ENCODE results near the gene LDB1.

Gene LDB1

DNA sequence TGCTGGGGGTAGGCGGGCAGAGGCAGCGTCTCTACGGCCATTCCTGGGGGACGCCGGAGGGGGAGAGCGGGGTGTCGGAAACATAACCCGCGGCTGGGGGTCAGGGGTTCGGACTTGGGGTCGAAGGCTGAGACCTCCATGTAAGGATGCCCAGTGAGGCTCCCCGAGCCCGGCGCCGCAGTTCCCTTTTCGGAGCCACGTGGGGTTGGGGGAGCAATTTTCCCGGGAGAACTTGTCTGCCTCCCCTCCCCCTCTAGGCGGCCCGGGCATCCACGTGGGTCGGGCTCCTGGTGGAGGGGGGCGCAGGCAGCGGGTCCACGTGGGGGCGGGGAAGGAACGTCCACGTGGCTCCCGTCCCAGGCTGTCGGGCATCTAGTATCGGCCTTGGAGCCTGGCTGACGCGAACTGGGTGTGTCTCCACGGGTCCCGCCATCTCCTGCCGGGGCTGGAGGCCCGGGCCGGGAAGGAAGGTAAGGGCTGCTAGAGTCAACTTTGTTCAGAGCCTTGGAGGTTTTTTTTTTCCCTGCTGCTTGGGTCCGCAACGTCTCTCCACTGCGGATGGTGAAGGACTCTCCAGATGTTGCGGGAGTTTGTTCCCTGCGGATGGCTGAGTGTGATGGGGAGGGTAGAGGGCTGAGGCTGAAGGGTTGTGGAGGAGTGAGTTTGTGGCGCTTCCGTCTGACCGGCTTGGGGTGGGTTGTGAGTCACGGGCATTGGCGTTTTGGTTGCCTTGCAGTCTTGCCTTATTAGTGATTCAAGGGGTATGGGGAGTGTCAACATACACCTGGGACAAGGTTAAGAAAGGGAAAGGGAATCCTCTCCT, 13.4 kb upstream of the LDB1 start:
- TF ChIP-seq, protein P1, sequence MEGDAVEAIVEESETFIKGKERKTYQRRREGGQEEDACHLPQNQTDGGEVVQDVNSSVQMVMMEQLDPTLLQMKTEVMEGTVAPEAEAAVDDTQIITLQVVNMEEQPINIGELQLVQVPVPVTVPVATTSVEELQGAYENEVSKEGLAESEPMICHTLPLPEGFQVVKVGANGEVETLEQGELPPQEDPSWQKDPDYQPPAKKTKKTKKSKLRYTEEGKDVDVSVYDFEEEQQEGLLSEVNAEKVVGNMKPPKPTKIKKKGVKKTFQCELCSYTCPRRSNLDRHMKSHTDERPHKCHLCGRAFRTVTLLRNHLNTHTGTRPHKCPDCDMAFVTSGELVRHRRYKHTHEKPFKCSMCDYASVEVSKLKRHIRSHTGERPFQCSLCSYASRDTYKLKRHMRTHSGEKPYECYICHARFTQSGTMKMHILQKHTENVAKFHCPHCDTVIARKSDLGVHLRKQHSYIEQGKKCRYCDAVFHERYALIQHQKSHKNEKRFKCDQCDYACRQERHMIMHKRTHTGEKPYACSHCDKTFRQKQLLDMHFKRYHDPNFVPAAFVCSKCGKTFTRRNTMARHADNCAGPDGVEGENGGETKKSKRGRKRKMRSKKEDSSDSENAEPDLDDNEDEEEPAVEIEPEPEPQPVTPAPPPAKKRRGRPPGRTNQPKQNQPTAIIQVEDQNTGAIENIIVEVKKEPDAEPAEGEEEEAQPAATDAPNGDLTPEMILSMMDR (conservative IDR thresholded peaks at IDR 0.05): no peak
- TF ChIP-seq ZFX (IDR thresholded peaks at IDR 0.05): no peak
- peak overlapping the region; percentile 97 for H3K27ac ChIP-seq

DNA sequence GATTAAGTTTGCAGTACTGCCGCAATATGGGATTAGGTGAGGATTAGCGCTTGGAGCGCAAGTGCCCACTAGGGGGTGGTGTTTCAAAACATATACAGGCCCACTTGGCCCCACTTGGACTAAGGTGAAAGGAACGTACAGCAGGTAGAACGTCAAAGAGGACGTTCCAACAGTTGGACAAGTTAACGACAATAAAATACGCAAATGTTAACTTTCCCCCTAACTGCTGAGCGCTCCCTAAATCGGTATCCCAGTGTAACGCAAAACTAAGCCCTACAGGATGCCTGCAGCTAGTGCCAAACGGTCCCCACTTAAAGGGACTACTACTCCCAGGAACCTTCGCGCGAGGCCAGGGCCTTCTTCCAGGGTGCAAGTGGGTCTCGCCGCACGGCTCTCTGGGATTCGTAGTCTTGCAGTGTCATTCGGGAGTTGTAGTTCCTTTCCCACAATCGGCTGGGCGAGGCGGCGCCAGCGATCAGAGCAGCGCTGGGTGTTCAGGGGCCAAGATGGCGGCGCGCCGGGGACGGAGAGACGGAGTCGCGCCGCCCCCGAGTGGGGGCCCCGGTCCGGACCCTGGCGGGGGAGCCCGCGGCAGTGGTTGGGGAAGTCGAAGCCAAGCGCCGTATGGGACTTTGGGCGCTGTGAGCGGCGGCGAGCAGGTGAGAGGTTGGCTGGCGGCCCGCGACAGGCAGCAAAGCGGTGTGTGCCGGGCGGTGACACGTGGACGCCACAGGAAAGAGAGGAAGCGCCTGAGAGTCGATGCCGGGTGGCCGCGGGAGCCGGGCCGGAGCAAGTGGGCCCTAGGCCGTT, 12.6 kb upstream of the LDB1 start, which contains the start of gene PPRC1:
TSS of gene PPRC1 (plus strand) at position 478 of the 810 bp plus-strand sequence. CDS start at position 507, 29 bp downstream.
- peak within 1 kb of the TSS; percentile 97 for H3K27ac ChIP-seq
- TF ChIP-seq ZFX (IDR thresholded peaks at IDR 0.05): peak; percentile 54; the same call in 1 of the 2 replicates
- TF ChIP-seq, protein P1 (conservative IDR thresholded peaks at IDR 0.05): peak; percentile 98

DNA sequence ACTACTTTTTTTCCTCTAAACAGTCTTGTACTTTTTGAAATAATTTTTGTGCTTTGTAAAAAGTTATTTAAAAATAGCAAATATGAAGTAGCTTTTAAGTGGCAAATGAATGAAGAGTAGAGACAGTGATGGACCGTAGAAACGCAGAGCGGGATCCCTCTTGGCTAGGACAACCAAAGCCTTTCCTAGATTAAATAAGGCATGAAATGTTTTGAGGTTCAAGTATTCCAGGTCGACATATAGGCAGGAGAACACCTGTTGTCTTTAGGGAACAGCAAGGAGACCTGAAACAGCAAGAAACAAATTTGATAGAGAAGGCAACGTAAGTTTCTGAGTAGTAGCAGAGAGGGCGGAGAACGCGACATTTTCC, 12.0 kb upstream of the LDB1 start:
- TF ChIP-seq ZFX (IDR thresholded peaks at IDR 0.05): no peak
- TF ChIP-seq, protein P1 (conservative IDR thresholded peaks at IDR 0.05): no peak
- H3K27ac ChIP-seq: peak overlapping the region; percentile 97

DNA sequence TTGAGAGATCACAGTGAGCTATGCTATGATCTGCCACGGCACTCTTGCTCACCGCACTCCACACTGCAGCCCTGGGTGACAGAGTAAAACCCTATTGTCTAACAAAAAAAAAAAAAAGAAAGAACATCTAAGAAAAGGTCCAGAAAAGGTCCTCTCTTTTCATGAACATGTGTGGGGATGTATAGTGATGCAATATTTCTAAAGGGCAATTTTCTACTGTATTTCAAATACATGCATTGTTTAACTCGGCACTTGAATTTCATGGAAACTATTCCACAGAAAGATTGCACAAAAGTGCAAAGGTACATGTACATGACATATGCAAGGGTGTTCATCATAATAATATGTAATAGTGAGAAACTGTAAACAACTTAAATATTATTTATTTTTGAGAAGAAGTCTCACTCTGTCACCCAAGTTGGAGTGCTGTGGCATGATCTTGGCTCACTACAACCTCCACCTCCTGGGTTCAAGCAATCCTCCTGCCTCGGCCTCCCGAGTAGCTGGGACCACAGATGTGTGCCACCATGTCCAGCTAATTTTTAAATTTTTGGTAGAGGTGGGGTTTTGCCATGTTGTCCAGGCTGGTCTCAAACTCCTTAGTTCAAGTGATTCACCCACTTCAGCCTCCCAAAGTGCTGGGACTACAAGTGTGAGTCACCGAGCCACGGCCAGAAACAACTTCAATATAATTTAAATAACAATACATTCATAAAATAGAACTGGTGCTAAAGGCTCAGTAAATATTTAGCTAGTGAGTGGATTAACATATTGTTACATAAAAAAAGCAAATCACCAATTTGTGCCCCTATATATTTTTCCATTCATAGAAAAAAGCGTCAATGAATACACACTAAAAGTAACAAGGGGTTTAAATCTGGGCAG, 11.4 kb upstream of the LDB1 start:
- no peak overlapping the region for H3K27ac ChIP-seq
- no peak for TF ChIP-seq ZFX (IDR thresholded peaks at IDR 0.05)
- TF ChIP-seq, protein P1 (conservative IDR thresholded peaks at IDR 0.05): no peak

DNA sequence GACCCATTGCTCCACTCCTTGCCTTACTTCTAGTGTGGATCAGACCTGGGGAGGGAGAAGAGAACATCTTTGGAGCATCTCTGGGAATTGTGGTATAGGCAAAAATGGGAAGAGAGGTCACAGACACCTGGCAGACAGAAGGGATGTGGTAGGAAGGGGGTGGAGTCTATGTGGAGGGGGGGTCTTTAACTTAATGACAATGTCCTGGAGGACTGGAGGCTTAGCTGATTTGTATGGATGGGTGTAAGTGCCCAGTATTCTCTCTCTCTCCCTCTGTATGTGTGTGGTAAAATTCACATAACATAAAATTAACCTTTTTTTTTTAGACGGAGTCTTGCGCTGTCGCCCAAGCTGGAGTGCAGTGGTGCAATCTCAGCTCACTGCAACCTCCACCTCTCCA, 3.1 kb upstream of the LDB1 start:
- no peak for TF ChIP-seq ZFX (IDR thresholded peaks at IDR 0.05)
- TF ChIP-seq, protein P1 (conservative IDR thresholded peaks at IDR 0.05): no peak

DNA sequence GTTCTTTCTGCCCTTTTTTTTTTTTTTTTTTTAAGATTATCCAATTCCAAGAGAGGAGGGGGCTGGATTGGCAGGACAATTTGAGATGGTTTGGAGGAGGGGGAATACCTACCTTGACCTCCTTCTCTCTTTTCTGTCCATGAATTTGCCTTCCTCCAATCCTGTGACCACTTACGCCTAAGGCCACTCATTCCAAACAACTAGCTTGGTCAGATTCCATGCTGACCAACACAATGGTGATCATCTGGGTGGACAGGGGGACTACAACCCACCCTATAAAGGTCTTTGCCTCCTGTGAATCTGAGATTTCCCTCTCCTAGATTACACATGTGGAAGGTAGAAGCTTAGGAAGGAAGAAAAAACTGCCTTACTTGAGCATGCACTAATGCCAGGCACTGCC, 2.3 kb upstream of the LDB1 start:
- no peak for TF ChIP-seq ZFX (IDR thresholded peaks at IDR 0.05)
- H3K27ac ChIP-seq: no peak overlapping the region

More for the DNA sequence above, 3.1 kb upstream of the LDB1 start:
- H3K27ac ChIP-seq: no peak overlapping the region

DNA sequence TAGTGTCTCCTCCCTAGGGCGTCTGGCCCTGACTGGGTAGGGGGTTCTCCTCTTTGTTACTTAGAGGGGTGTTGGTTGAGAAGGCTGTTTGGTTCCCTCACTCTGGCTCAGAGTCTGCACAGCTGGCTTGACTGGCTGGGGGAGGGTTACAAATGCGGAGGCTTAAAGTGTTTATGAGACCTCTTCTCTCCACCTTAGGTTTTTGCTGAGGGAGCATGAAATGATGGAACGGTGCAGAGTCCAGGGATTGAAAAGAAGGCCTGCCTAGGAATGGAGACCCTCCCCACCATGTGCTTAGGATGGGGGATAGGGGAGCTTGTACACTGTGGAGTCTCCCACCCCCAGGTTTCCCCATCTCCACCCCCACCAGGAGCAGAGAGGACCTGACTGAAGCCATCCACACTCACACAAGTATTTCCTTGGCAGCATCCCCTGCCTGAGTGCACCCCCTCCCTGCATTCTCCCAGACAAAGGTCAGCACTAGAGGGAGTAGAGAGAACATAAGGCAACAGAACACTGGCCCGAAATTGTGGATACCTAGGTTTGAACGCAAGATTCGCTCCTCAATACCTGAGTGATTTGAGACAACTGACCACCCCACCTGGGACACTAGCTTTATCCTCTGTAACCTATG, 1.7 kb upstream of the LDB1 start:
- TF ChIP-seq ZFX (IDR thresholded peaks at IDR 0.05): no peak
- TF ChIP-seq, protein P1 (conservative IDR thresholded peaks at IDR 0.05): no peak
- H3K27ac ChIP-seq: no peak overlapping the region

Data from C4-2B (cell line).